Mesenchymal stem cell (in vitro differentiated cells and primary cell): ENCODE measurements around the gene PIP4K2C.
"Not testable (repeated sequence)": the region's sequence is repeated elsewhere in the genome, so short reads cannot be mapped to it uniquely, and the experiment has no call there.

Source experiments
- DNase-seq: peaks from one replicate; pipeline ENCODE4 v3.0.0-alpha.2; 2013
- H2AFZ ChIP-seq: one replicate; pipeline ENCODE4 v1.6.1; 2013; ENCODE audit warnings: low read depth, mild to moderate bottlenecking, control low read depth, inconsistent platforms, low read length, moderate library complexity
- H2AK5ac ChIP-seq: 2 replicates; pipeline ENCODE4 v1.6.1; 2013; ENCODE audit warnings: low read length, moderate library complexity, mild to moderate bottlenecking, inconsistent platforms; ENCODE audit not compliant: severe bottlenecking
- H2BK120ac ChIP-seq: one replicate; pipeline ENCODE4 v1.6.1; 2013; ENCODE audit warnings: low read depth, mild to moderate bottlenecking, inconsistent platforms, low read length, moderate library complexity
- H2BK12ac ChIP-seq, 2 experiments: one replicate each; pipeline ENCODE4 v1.6.1; 2013; ENCODE audit warnings: inconsistent platforms in 2 of 2, low read length in 2 of 2, mild to moderate bottlenecking in 2 of 2, moderate library complexity in 2 of 2, control low read depth in 1 of 2
- H2BK15ac ChIP-seq: one replicate; pipeline ENCODE4 v1.6.1; 2013; ENCODE audit warnings: mild to moderate bottlenecking, low read depth, inconsistent platforms; ENCODE audit not compliant: poor library complexity, severe bottlenecking
- H2BK5ac ChIP-seq: 2 replicates; pipeline ENCODE4 v1.6.1; 2013; ENCODE audit warnings: low read depth, mild to moderate bottlenecking, low read length, control low read depth, inconsistent platforms; ENCODE audit not compliant: poor library complexity, severe bottlenecking
- H3K14ac ChIP-seq, 2 experiments: one replicate each; pipeline ENCODE4 v1.6.1; 2013; ENCODE audit warnings: inconsistent platforms in 2 of 2, low read length in 2 of 2, control low read depth in 1 of 2, mild to moderate bottlenecking in 1 of 2, moderate library complexity in 1 of 2
- H3K18ac ChIP-seq, 2 experiments: one replicate each; pipeline ENCODE4 v1.6.1; 2013; ENCODE audit warnings: inconsistent platforms in 2 of 2, low read length in 2 of 2, control low read depth in 1 of 2, low read depth in 1 of 2, mild to moderate bottlenecking in 1 of 2
- H3K23ac ChIP-seq, 2 experiments: one replicate each; pipeline ENCODE4 v1.6.1; 2013; ENCODE audit warnings: inconsistent platforms in 2 of 2, low read length in 2 of 2, mild to moderate bottlenecking in 2 of 2, moderate library complexity in 2 of 2, control low read depth in 1 of 2
- H3K27ac ChIP-seq: 2 replicates; pipeline ENCODE4 v1.5.1; 2013; ENCODE audit warnings: mild to moderate bottlenecking, moderate library complexity, low read length, control low read depth, inconsistent platforms; ENCODE audit not compliant: poor library complexity, severe bottlenecking
- H3K27me3 ChIP-seq, 2 experiments: 2 replicates each; pipeline versions ENCODE4 v1.6.1 to v1.7.0; 2013; ENCODE audit warnings: low read length in 2 of 2, mild to moderate bottlenecking in 2 of 2, moderate library complexity in 2 of 2, control low read depth in 1 of 2, inconsistent platforms in 1 of 2; ENCODE audit not compliant: control insufficient read depth in 1 of 2, insufficient read depth in 1 of 2
- H3K36me3 ChIP-seq, 2 experiments: 2 replicates each; pipeline versions ENCODE4 v1.6.1 to v1.7.0; 2013; ENCODE audit warnings: low read length in 2 of 2, control low read depth in 1 of 2, inconsistent platforms in 1 of 2, low read depth in 1 of 2, mild to moderate bottlenecking in 1 of 2; ENCODE audit not compliant: insufficient read depth in 2 of 2, control insufficient read depth in 1 of 2
- H3K4ac ChIP-seq, 2 experiments: one replicate each; pipeline ENCODE4 v1.6.1; 2013; ENCODE audit warnings: inconsistent platforms in 2 of 2, low read length in 2 of 2, mild to moderate bottlenecking in 2 of 2, moderate library complexity in 2 of 2, control low read depth in 1 of 2, low read depth in 1 of 2
- H3K4me1 ChIP-seq: 2 replicates; pipeline ENCODE4 v1.6.1; 2013; ENCODE audit warnings: low read depth, low read length, control low read depth; ENCODE audit not compliant: control insufficient read depth, insufficient read depth
- H3K4me2 ChIP-seq: 2 replicates; pipeline ENCODE4 v1.6.1; 2013; ENCODE audit warnings: low read length, mild to moderate bottlenecking, inconsistent platforms; ENCODE audit not compliant: poor library complexity, severe bottlenecking
- H3K4me3 ChIP-seq, 2 experiments: 2 replicates each; pipeline versions ENCODE4 v1.5.1 to v1.7.0; 2013; ENCODE audit warnings: low read length in 2 of 2, mild to moderate bottlenecking in 2 of 2, control low read depth in 1 of 2, low read depth in 1 of 2; ENCODE audit not compliant: insufficient read depth in 1 of 2
- H3K79me1 ChIP-seq: replicated peaks from 2 replicates; pipeline ENCODE4 v1.6.1; 2013; ENCODE audit warnings: mild to moderate bottlenecking, control low read depth, low read length, inconsistent platforms; ENCODE audit not compliant: poor library complexity, severe bottlenecking
- H3K9ac ChIP-seq: 2 replicates; pipeline ENCODE4 v1.7.0; 2013; ENCODE audit warnings: mild to moderate bottlenecking, low read length, moderate library complexity
- H3K9me3 ChIP-seq: 2 replicates; pipeline ENCODE4 v1.7.0; 2013; ENCODE audit warnings: mild to moderate bottlenecking, low read length; ENCODE audit not compliant: control insufficient read depth
- H4K8ac ChIP-seq: one replicate; pipeline ENCODE4 v1.6.1; 2013; ENCODE audit warnings: inconsistent platforms, mild to moderate bottlenecking, low read length, moderate library complexity
- H4K91ac ChIP-seq: one replicate; pipeline ENCODE4 v1.6.1; 2013; ENCODE audit warnings: mild to moderate bottlenecking, low read length, inconsistent platforms
- WGBS: methylation state at CpG from one replicate; pipeline ENCODE4 v1.1.7; 2013; ENCODE audit warnings: mixed read lengths; 5-methylcytosine and 5-hydroxymethylcytosine counted together

PIP4K2C gene

DNA sequence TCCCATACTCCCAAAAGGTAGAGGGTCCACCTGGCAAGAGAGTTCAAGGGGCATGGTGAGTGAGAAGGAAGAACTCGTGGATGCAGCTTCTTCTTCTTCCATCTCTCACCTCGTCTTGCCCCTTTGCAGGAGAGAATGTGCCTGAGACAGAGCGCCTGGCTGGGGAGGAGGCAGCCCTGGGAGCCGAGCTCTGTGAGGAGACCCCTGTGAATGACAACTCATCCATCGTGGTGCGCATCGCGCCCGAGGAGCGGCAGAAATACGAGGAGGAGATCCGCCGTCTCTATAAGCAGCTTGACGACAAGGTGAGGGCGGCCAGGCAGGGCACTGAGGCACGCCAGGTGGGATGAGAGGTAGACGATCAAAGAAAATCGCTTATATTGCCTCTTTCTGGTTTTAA lies 21.1 kb upstream of the PIP4K2C start:
- no peak overlapping the region for H3K4me2 ChIP-seq
- H2BK12ac ChIP-seq: no peak overlapping the region
- H3K27me3 ChIP-seq: peaks cover 10 to 27% of the 10 kb centered on the region in 2 experiments
- H3K14ac ChIP-seq: no peak overlapping the region
- no peak overlapping the region for H3K27ac ChIP-seq
- H3K18ac ChIP-seq: no peak overlapping the region
- H3K9ac ChIP-seq: no peak overlapping the region
- no peak overlapping the region for H3K4me3 ChIP-seq
- peaks cover 0 to 23% of the 10 kb centered on the region in 2 experiments for H3K36me3 ChIP-seq
- no peak overlapping the region for H4K91ac ChIP-seq
- H2AK5ac ChIP-seq: no peak overlapping the region
- H2BK15ac ChIP-seq: no peak overlapping the region
- H2BK5ac ChIP-seq: no peak overlapping the region
- H3K79me1 ChIP-seq: no peaks in the 10 kb centered on the region
- H3K4ac ChIP-seq: no peak overlapping the region
- no peaks in the 10 kb centered on the region for H3K9me3 ChIP-seq
- H3K23ac ChIP-seq: no peak overlapping the region
- no peak overlapping the region for H2BK120ac ChIP-seq
- H3K4me1 ChIP-seq: no peaks in the 10 kb centered on the region
- H2AFZ ChIP-seq: no peak overlapping the region
- WGBS: 91% methylated on average over 17 of the region's 18 CpGs
- DNase-seq: no peak
- H4K8ac ChIP-seq: no peak overlapping the region

DNA sequence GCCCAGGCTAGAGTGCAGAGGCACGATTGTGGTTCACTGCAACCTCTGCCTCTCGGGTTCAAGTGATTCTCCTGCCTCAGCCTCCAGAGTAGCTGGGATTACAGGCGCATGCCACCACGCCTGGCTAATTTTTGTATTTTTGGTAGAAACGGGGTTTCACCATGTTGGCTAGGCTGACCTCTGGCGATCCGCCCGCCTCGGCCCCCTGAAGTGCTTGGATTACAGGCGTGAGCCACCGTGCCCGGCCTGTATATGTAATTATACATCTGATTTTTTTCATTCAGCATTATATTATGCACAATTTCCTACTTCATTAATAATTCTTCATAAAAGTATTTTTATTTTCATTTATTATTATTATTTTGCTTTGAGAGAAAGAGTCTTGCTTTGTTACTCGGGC lies 20.6 kb upstream of the PIP4K2C start:
- not testable (repeated sequence) for H3K4ac ChIP-seq, H3K9me3 ChIP-seq, H3K79me1 ChIP-seq, H2AK5ac ChIP-seq, H3K9ac ChIP-seq, H3K4me3 ChIP-seq, H3K18ac ChIP-seq, H3K23ac ChIP-seq, H3K27ac ChIP-seq, H2AFZ ChIP-seq, H2BK12ac ChIP-seq, H3K14ac ChIP-seq, H2BK15ac ChIP-seq, H2BK120ac ChIP-seq, H2BK5ac ChIP-seq, H4K91ac ChIP-seq, H3K4me2 ChIP-seq, DNase-seq, H3K4me1 ChIP-seq, H4K8ac ChIP-seq
- Histone ChIP-seq H3K27me3 (peaks cover 9 to 31% of the 10 kb centered on the region in 2 experiments), H3K36me3 (peaks cover 0 to 29% of the 10 kb centered on the region in 2 experiments)
- WGBS: 86% methylated on average over 5 of the region's 13 CpGs

DNA sequence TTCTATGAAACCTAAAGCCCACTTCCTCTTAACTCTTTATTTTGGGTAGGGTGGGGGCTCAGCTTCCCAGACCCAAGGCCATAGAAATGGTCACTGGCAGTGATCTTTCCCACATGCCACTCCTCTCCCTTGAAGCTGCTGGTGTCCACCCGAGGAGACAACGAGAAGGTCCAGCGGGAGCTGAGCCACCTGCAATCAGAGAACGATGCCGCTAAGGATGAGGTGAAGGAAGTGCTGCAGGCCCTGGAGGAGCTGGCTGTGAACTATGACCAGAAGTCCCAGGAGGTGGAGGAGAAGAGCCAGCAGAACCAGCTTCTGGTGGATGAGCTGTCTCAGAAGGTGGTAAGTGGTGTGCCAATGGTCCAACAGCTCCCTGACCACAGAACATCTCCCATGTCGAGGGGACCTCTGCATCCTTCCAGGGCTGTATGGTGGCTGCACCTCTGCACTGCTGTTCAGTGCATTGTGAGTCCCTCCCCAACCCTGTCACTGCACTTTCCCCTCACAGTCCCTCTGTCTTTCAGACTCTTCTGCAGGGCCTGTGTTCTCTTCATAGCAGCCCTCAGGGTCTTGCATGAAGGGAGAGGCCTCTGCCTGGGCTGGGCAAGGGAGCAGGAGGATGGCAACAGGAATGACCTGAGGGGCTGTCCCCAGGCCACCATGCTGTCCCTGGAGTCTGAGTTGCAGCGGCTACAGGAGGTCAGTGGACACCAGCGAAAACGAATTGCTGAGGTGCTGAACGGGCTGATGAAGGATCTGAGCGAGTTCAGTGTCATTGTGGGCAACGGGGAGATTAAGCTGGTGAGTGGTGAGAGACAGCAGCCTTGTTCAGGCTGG lies 18.8 kb upstream of the PIP4K2C start:
- H3K4me3 ChIP-seq: no peak overlapping the region
- H4K91ac ChIP-seq: no peak overlapping the region
- H3K27ac ChIP-seq: no peak overlapping the region
- H3K27me3 ChIP-seq: peaks cover 8 to 37% of the 10 kb centered on the region in 2 experiments
- no peak overlapping the region for H4K8ac ChIP-seq
- H2AFZ ChIP-seq: no peak overlapping the region
- WGBS: 89% methylated on average over 12 of the region's 12 CpGs
- no peak overlapping the region for H2BK5ac ChIP-seq
- no peak overlapping the region for H2BK120ac ChIP-seq
- H3K18ac ChIP-seq: no peak overlapping the region
- no peak overlapping the region for H2BK12ac ChIP-seq
- no peak overlapping the region for H2AK5ac ChIP-seq
- H3K79me1 ChIP-seq: no peaks in the 10 kb centered on the region
- no peak overlapping the region for H3K4me2 ChIP-seq
- H3K23ac ChIP-seq: no peak overlapping the region
- no peak overlapping the region for H3K14ac ChIP-seq
- no peak for DNase-seq
- H3K4ac ChIP-seq: no peak overlapping the region
- H3K4me1 ChIP-seq: no peaks in the 10 kb centered on the region
- no peak overlapping the region for H3K9ac ChIP-seq
- no peak overlapping the region for H2BK15ac ChIP-seq
- peaks cover 0 to 31% of the 10 kb centered on the region in 2 experiments for H3K36me3 ChIP-seq
- H3K9me3 ChIP-seq: no peaks in the 10 kb centered on the region

DNA sequence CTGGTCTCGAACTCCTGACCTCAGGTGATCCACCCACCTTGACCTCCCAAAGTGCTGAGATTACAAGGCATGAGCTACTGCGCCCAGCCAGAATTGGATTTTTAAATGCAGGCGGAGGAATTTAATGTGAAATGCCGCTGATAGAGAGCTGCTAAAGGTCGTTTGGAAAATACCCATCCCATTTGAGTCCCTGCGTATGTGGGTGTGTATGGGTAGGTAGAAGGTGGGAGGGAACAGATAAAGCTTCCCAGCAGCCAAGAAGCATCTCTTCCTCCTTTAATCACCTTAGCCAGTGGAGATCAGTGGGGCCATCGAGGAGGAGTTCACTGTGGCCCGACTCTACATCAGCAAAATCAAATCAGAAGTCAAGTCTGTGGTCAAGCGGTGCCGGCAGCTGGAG lies 16.2 kb upstream of the PIP4K2C start:
- no peak overlapping the region for H2BK12ac ChIP-seq
- WGBS: 78% methylated on average over 10 of the region's 10 CpGs
- H3K36me3 ChIP-seq: peaks cover 0 to 20% of the 10 kb centered on the region in 2 experiments
- no peak overlapping the region for H3K9ac ChIP-seq
- H3K14ac ChIP-seq: no peak overlapping the region
- H2BK5ac ChIP-seq: no peak overlapping the region
- no peak overlapping the region for H3K4me2 ChIP-seq
- DNase-seq: no peak
- no peak overlapping the region for H3K4ac ChIP-seq
- H3K27ac ChIP-seq: no peak overlapping the region
- no peak overlapping the region for H4K8ac ChIP-seq
- no peak overlapping the region for H3K4me3 ChIP-seq
- no peak overlapping the region for H2AK5ac ChIP-seq
- H2BK120ac ChIP-seq: no peak overlapping the region
- H3K23ac ChIP-seq: no peak overlapping the region
- no peaks in the 10 kb centered on the region for H3K4me1 ChIP-seq
- H3K27me3 ChIP-seq: peaks cover 0 to 42% of the 10 kb centered on the region in 2 experiments
- no peak overlapping the region for H4K91ac ChIP-seq
- H3K9me3 ChIP-seq: no peaks in the 10 kb centered on the region
- H2AFZ ChIP-seq: peak overlapping the region; percentile 55
- no peak overlapping the region for H2BK15ac ChIP-seq
- H3K18ac ChIP-seq: no peak overlapping the region
- no peaks in the 10 kb centered on the region for H3K79me1 ChIP-seq
